PC-3 (cell line): Measurements from ENCODE around the gene TAS1R1. TPM values are rescaled to one million over a fixed set of nuclear protein-coding genes. Genes with fewer than 3 reads are reported as not detected.
A peak's percentile ranks its signal among the peaks of the same experiment; 100 is the strongest.

Source experiments
- ATAC-seq: fragments of 200-7000 bp; cut with Tn5 transposase; 2 replicates; pipeline ENCODE4 v1.9.1; 2020; ENCODE audit warnings: mild to moderate bottlenecking, moderate library complexity
- BruUV-seq: library from RNA; stranded (reverse); fragments of 400-500 nt; replicated peaks from 2 replicates; lab custom pipeline; 2021; lab: Mats Ljungman, UMichigan
- CTCF ChIA-PET: fragments of 300-600 bp; sonication (Branson Sonifier 250); formaldehyde crosslinking; loops from one replicate; lab custom pipeline; 2022; ENCODE audit warnings: antibody characterized with exemption; lab: Charles Lee
- POLR2A ChIA-PET: fragments of 300-600 bp; sonication (Branson Sonifier 250); formaldehyde crosslinking; loops from one replicate; lab custom pipeline; 2022; ENCODE audit warnings: antibody characterized with exemption; ENCODE audit not compliant: unreplicated experiment; lab: Charles Lee
- DNase-seq: peaks from one replicate; pipeline ENCODE4 v3.0.0-alpha.2; 2015
- H2AFZ ChIP-seq: fragments of 300-600 bp; sonication (generic); 2 replicates; pipeline ENCODE4 v1.6.0; 2016; ENCODE audit warnings: antibody characterized with exemption, low read length
- H3F3A ChIP-seq: fragments of 300-600 bp; sonication (generic); one replicate; pipeline ENCODE4 v1.6.0; 2017; ENCODE audit warnings: antibody characterized with exemption, low read length, control low read depth, mild to moderate bottlenecking; ENCODE audit not compliant: unreplicated experiment
- H3K27ac ChIP-seq: fragments of 300-600 bp; sonication (generic); 2 replicates; pipeline ENCODE4 v1.5.1; 2016; ENCODE audit warnings: mild to moderate bottlenecking, low read length
- H3K27me3 ChIP-seq: fragments of 300-600 bp; sonication (generic); 2 replicates; pipeline ENCODE4 v1.6.1; 2016; ENCODE audit warnings: low read length, mixed read lengths
- H3K36me3 ChIP-seq: fragments of 300-600 bp; sonication (generic); 2 replicates; pipeline ENCODE4 v1.6.1; 2016; ENCODE audit warnings: low read depth, mixed run types, low read length, mixed read lengths
- H3K4me1 ChIP-seq: fragments of 300-600 bp; sonication (generic); 2 replicates; pipeline ENCODE4 v1.5.1; 2016; ENCODE audit warnings: low read length; ENCODE audit not compliant: insufficient read depth
- H3K4me2 ChIP-seq: fragments of 300-600 bp; sonication (generic); 2 replicates; pipeline ENCODE4 v1.6.0; 2016; ENCODE audit warnings: low read length
- H3K4me3 ChIP-seq: fragments of 300-600 bp; sonication (generic); 2 replicates; pipeline ENCODE4 v1.5.1; 2016; ENCODE audit warnings: mild to moderate bottlenecking, low read length, mixed read lengths
- H3K79me2 ChIP-seq: fragments of 300-600 bp; sonication (generic); 2 replicates; pipeline ENCODE4 v1.6.1; 2017; ENCODE audit warnings: low read length, mixed read lengths
- H3K9ac ChIP-seq: fragments of 300-600 bp; sonication (generic); 2 replicates; pipeline ENCODE4 v1.6.0; 2016; ENCODE audit warnings: mild to moderate bottlenecking, low read length
- H3K9me2 ChIP-seq: fragments of 300-600 bp; sonication (generic); replicated peaks from 2 replicates; pipeline ENCODE4 v1.6.1; 2016; ENCODE audit warnings: mixed run types, low read length, mixed read lengths
- H3K9me3 ChIP-seq: fragments of 300-600 bp; sonication (generic); 2 replicates; pipeline ENCODE4 v1.6.1; 2016; ENCODE audit warnings: low read length, mixed read lengths
- H4K20me1 ChIP-seq: fragments of 300-600 bp; sonication (generic); 2 replicates; pipeline ENCODE4 v1.6.1; 2016; ENCODE audit warnings: low read length, mixed read lengths
- CTCF ChIP-seq: fragments of 300-600 bp; sonication (generic); conservative IDR thresholded peaks from 2 replicates; pipeline ENCODE4 v1.5.1; 2017; ENCODE audit warnings: antibody characterized with exemption, low read depth, mild to moderate bottlenecking, low read length
- EZH2 ChIP-seq: fragments of 300-600 bp; sonication (generic); IDR thresholded peaks from one replicate; pipeline ENCODE4 v1.6.1; 2017; ENCODE audit warnings: antibody characterized with exemption, mild to moderate bottlenecking, low read length; ENCODE audit not compliant: unreplicated experiment
- EZH2phosphoT487 ChIP-seq: fragments of 300-600 bp; sonication (generic); IDR thresholded peaks from 2 replicates; pipeline ENCODE4 v1.6.1; 2018; ENCODE audit warnings: mild to moderate bottlenecking, antibody characterized with exemption, low read length, borderline replicate concordance
- intact Hi-C: fragments of 100-400 bp; cut with micrococcal nuclease; formaldehyde crosslinking; loops from 2 replicates; pipeline ENCODE4 v1.9.0; 2023
- total RNA-seq: library from RNA; depleted of rRNA; stranded (reverse); fragments of >200 nt; gene quantifications from 2 replicates; pipeline ENCODE4 v1.2.3, GENCODE V29; 2014

The TAS1R1 gene
- total RNA-seq, 1 experiment from 2014 or later: not detected

GRCh38 chr1:6603915-6604558 is 48.9 kb downstream of the TAS1R1 start:
- ATAC-seq (no peak), DNase-seq (peak; percentile 38)
- Histone ChIP-seq H3K27me3 (no peaks in the 10 kb centered on the region), H3K4me3 (peak overlapping the region; percentile 86), H3K4me2 (peak overlapping the region; percentile 98), H2AFZ (peak overlapping the region; percentile 98), H3K9me2 (no peaks in the 10 kb centered on the region), H3K9ac (peak overlapping the region; percentile 81; the same call in 1 of the 2 replicates), H3F3A (no peaks in the 10 kb centered on the region), H3K36me3 (peaks cover under 1% of the 10 kb centered on the region; the same call in 1 of the 2 replicates), H3K4me1 (peaks cover 26% of the 10 kb centered on the region), H3K79me2 (peaks cover 36% of the 10 kb centered on the region), H3K9me3 (no peaks in the 10 kb centered on the region), H4K20me1 (peaks cover 17% of the 10 kb centered on the region), H3K27ac (no peak overlapping the region; the same call in 1 of the 2 replicates)
- intact Hi-C loops: no loop called here
- TF ChIP-seq EZH2 (no peak), EZH2phosphoT487 (no peak), CTCF (no peak)
- POLR2A ChIA-PET: interaction anchor here (0.6 to 0.7 kb wide), 4 partner anchors 21 to 112 kb away, joined by 3 to 7 read pairs (median 3); partner anchors contain the start of genes THAP3 and ZBTB48
- CTCF ChIA-PET: no interaction called here
- no TSS peak for BruUV-seq

- no TSS peak for BruUV-seq
- peak overlapping the region; percentile 90 for H2AFZ ChIP-seq
- H3K4me1 ChIP-seq: peaks cover 16% of the 10 kb centered on the region
- peak overlapping the region; percentile 78 for H3K9ac ChIP-seq
- no peak for TF ChIP-seq EZH2phosphoT487
- TF ChIP-seq EZH2: no peak
- no peak for TF ChIP-seq CTCF
- H3K79me2 ChIP-seq: peaks cover 40% of the 10 kb centered on the region
- H3K27ac ChIP-seq: peak overlapping the region; percentile 81
- H3K9me3 ChIP-seq: no peaks in the 10 kb centered on the region
- peaks cover 3% of the 10 kb centered on the region; the same call in 1 of the 2 replicates for H3K36me3 ChIP-seq
- no peaks in the 10 kb centered on the region for H3K27me3 ChIP-seq
- POLR2A ChIA-PET: no interaction called here
- CTCF ChIA-PET: no interaction called here
- peaks cover 7% of the 10 kb centered on the region for H3F3A ChIP-seq
- H3K4me3 ChIP-seq: peak overlapping the region; percentile 82
- peak overlapping the region; percentile 94 for H3K4me2 ChIP-seq
- intact Hi-C loops: loop anchor here (1.0 to 2.0 kb wide), 3 partner anchors 12 to 172 kb away; partner anchors contain the start of genes CAMTA1 and THAP3
- H4K20me1 ChIP-seq: no peaks in the 10 kb centered on the region
- peak; percentile 51 for ATAC-seq
- DNase-seq: peak; percentile 94
- H3K9me2 ChIP-seq: no peaks in the 10 kb centered on the region
Observed at GRCh38 chr1:6612641-6613360, 57.7 kb downstream of the TAS1R1 start.
